GM12801 (cell line): ENCODE data around the gene TFEB.

ENCODE experiments used
- CTCF ChIP-seq: IDR thresholded peaks from one replicate; pipeline ENCODE4 v1.5.1; 2011; ENCODE audit warnings: control low read depth; ENCODE audit not compliant: insufficient read length; ENCODE audit errors: extremely low read depth

Gene TFEB

DNA sequence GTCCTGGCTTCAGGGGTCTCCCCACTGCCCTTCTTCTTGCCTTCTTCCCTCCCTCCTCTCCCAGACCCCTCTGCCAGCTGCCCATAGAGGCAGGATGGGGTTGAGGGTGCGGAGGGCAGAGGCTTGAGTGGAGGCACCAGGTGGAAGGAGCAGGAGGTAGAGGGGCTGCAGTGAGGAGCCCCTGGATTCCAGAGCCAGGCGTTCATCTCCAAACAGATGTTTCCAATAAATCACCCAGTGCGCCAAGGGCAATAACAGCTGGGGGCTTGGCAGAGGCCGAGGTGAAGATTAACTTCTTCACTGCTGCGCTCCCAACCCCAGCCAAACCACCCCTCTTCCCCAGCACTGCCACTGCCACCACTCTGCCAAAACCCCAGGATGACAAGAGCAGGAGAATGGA lies 86.5 kb downstream of the TFEB start:
- no peak for TF ChIP-seq CTCF

- TF ChIP-seq CTCF: no peak
Measured at GRCh38 chr6:41648070-41648585, 87.3 kb downstream of the TFEB start.

GRCh38 chr6:41647061-41647511 lies 88.3 kb downstream of the TFEB start:
- no peak for TF ChIP-seq CTCF

- TF ChIP-seq CTCF: no peak
Measured at GRCh38 chr6:41646026-41646795, 89.2 kb downstream of the TFEB start.

DNA sequence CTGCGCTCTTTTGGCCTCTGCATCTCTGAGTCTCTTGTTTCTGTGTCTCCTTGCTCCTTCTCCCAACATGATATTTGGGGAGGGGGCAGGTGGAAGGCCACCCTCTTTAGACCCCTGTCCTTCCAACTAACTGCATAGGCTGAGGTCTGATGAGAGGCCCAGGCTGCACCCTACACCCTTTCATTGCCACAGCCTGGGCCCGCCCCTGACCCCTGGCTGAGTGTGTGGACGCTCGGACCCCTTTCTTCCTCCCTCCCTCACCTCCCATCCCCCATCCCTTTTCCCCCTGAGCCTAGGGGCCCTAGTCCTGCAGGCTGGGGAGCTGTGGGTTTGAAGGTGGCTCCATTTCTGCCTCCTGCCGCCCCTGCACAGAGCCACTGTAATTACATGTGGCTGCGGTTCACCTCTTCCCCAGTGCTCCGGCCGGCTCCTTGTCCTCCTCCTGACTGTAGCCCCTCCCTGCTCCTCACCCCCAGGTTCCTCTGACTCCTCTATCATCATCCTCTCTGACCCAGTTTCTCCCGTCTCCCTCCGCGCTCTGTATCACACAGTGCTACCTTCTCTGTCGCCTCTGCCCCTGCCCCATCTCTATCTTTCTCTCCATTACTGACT lies 90.3 kb downstream of the TFEB start:
- TF ChIP-seq CTCF: no peak

DNA sequence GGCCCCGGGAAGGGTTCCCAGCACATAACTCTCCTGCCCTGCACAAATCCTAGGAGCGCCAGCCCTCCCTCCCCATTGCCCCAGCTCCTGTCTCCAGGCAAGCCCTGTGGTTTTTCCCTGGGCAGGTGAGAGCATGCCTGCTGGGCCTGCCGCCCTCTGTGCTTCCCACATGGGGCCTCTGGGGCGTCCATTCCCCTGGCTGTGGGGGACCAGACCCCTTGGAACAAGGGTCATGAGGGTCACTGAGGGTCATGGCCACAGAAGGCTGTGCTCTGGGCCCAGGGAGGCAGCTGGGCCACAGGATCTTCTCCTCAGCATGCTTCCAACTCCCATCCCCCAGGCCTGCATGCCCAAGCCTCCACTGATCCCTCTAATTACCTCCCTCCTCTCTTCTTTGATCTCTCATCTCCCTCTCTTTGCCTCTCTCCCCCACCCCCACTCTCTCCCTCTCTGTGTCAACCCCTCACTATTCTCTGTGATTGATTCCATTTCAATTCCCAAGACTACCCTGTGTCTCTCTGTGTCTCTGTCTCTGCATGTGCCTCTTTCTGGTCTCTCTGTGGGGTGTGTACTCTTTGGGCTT lies 91.0 kb downstream of the TFEB start:
- no peak for TF ChIP-seq CTCF

DNA sequence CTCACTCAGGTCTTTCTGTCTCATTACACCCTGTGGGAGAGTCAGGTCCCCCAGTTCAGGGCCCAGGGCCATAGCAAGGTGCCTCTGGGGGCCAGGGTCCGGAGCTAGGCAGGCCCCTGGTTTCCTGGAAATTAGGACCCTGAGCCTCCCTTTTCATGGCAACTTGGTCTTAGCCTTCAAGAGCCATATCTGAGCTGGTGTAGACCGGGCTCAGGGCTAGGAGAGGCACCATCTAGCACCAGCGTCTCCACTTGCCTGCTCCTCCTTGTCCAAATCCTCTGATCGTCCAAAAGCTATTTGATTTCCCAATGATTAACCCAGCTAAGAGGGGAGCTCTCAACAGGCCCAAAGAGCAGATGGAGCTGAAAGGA lies 91.5 kb downstream of the TFEB start:
- no peak for TF ChIP-seq CTCF
